Colon (tissue), 2 donors: ENCODE data around the gene GNAI2.
"Not testable (repeated sequence)": the region's sequence is repeated elsewhere in the genome, so short reads cannot be mapped to it uniquely, and the experiment has no call there.

Experiments
- FAIRE-seq: peaks from 2 replicates; lab custom pipeline; 2012; peaks lifted over from hg19 to GRCh38; lab: Jason Lieb, UNC
- donor health status: control.
- donor health status: control.

GNAI2 gene

DNA sequence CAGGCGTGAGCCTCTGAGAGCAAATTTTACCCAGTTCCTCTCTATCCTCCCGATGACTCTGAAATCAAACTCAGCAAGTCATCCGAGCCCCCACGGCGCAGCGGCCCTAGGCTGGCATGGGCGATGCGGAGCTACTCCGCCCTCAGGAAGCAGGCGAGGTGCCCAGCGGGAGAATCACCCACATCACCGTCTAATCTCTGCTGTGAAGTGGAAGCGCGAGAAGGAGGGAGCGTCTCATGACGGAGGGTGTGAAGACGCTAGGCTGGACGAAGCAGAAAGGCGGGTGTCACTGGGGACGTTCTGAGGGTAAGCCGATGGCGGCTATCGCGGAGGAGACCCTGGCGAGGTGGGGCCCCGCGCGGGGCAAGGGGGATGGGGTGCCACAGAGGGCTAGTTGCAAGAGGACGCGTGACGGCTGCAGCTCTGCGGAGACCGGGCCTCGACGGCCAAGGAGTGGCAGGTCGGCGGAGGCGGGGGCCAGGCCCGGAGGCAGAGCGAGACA, 9.1 kb upstream of the GNAI2 start:
- no peak for FAIRE-seq

DNA sequence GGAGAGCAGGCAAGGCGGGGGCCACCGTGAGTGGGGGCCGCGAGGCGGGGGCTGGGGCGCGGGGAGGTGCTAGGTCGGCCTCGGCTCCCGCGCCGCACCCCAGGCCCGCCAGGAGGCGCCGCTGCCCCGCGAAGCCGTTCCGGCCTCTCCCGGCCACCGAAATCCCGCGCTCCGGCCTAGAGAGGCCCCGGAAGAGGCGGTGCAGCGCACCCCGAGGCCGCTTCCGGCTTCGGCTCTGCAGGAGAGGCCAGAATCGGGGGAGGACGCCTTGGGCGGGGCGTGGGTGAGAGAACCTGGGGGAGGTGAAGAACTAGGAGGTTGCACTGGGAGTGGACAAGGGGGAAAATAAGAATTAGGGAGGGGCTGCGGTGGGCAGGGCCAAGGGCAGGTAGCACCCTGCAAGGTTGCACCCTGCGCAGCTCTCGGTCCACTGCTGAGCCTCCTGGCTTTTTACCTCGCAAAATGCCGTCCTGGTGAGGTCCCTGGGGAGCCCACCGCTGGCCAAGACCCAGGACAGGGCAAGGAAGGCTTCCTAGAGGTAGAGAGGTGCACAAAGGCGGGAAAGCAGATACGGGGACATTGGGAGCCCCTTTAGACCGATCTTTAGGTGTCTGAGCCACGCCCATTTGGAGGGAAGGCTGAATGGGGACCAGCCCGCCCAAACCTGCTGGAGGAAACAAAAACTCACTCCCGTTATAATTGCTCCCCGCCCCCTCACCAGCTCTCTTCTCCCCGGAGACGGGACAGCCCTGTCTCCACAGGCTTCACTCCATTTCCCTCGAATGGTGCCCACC, 8.4 kb upstream of the GNAI2 start:
- FAIRE-seq, result no peak

DNA sequence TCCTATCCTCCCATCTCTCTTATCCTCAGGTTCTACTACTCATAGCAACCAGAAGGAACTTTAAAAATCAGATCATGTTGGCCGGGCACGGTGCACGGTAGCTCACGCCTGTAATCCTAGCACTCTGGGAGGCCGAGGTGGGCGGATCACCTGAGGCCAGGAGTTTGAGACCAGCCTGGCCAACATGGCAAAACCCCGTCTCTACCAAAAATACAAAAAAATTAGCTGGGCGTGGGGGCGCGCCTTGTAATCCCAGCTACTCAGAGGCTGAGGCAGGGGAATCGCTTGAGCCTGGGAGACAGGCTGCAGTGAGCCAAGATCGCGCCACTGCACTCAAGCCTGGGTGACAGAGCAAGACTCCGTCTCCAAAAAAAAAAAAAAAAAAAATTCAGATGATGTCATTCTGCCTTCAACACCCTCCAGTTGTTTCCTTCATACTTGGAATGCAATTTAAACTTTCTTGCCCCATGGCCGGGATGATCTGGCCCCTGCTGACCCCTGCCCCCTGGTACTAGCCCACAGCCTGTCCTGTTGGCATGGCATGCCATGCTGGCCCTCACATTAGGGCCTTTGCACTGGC, 7.7 kb upstream of the GNAI2 start:
- not testable (repeated sequence) for FAIRE-seq

DNA sequence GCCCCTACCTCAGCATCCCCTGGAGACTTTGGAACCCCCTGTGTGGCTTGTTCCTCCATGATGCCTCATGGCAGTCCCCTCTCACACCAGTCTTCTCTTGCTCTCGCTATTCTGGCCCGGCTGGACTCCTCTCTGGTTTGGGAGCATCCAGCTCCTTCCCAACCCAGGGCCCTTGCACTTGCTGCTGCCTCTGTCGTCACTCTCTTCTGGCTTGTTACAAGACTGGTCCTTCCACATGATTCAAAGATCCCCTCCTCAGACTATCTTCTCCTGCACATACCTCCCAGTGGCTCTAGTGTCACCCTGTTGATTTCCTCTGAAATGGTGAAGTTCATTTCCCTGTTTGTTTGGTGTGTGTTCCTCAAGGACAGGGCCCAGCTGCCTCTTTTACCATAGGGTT, 6.5 kb upstream of the GNAI2 start:
- no peak for FAIRE-seq

DNA sequence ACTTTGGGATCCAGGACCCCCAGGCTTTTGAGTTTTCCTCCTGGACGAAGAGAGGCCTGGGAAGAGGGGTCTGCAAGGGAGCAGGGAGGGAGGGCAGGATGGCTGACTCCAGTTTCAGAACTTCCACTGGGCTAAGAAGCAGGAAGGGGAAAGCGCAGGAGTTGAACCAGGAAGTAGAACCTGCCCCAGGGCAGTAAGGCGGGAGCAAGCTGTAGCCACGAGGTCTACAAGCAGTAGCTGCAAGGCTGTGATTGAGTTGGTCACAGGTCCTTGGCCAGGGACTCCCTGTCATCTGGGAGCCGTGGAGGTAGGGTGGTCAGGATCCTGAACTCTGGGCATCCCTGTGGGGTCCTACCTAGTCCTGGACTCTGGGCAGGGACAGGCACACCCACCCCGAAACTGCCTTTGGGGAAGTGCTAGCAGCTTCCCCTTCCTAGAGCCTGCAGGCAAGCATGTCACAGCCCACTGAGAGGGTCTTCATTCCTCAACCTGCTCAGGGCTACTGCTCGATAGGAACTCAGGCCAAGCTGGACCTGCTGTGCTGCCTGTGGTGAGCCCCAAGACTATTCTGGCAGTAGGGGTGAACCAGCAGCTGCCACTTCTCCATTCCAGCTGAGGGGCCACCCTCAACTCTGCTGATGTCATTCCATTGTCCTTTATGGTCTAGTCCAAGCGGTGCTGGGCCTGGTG, 5.8 kb upstream of the GNAI2 start:
- FAIRE-seq, result no peak

DNA sequence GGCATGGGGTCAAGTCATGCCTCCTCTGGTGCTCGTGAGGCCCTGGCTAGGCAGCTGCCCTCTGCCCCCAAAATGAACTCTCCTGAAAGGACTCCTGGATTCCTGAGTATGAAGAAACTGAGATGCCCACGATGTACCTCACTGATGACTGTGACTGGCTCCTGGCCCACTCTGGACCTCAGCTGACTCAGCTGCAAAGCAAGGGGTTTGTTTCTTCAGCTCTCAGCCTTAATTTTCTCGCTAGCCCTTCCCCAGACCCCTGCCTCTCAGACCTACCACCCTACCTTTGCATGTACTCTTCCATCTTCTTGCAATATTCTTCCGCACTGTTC, 5.2 kb upstream of the GNAI2 start:
- no peak for FAIRE-seq

DNA sequence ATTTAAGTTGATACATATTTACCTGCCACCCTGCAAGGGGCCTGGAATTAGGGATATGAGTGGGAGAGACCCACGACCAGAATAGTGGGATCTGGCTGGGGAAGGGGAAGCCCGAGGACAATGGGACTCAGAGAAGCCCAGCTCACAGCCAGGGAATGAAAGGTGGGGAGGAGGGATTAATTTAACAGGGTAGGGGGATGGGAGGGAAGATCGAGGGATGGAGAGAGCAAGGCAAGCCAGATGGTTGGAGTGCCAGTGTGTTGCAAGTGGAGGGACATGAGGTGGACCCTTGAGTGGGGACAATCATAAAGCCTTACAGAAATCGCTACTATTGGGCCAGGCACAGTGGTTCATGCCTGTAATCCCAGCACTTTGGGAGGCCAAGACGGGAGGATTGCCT, 4.4 kb upstream of the GNAI2 start:
- no peak for FAIRE-seq

DNA sequence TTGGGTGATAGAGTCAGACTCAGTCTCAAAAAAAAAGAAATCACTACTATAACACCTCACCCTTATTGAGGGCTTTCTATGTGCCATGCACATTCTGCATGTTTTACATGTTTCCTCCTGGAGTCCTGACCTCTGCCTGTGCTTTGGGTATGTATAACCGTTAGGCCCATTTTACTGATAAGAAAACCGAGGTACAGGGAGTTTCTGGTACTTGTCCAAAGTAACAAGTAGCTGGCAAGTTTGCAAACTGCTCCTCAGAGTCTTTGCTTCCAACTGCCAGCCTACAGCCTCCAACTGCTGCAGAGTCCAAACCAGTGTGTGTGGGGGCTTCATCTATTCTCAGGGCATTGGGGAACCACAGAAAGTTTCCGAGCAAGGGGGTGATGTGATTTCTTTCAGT, 3.7 kb upstream of the GNAI2 start:
- no peak for FAIRE-seq

DNA sequence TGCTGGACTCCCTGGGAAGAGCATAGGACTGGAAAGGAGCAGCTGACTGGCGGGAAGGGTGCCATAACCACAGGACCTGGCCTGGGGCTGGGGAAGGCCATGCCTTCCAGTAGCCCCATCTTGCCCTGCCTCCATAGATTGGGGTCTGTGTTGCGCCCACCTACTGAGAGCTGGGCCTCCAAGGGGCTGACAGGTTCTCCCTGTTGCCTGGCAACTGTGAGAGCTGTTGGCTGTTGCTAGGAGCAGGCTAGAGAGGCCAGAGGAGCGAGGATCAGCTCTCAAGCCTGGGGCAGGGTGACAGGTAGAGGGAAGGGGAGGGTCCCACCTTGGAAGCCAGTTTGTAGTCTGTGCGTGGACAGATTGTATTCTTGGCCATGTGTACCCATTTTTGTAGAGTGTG, 2.8 kb upstream of the GNAI2 start:
- FAIRE-seq, result no peak

DNA sequence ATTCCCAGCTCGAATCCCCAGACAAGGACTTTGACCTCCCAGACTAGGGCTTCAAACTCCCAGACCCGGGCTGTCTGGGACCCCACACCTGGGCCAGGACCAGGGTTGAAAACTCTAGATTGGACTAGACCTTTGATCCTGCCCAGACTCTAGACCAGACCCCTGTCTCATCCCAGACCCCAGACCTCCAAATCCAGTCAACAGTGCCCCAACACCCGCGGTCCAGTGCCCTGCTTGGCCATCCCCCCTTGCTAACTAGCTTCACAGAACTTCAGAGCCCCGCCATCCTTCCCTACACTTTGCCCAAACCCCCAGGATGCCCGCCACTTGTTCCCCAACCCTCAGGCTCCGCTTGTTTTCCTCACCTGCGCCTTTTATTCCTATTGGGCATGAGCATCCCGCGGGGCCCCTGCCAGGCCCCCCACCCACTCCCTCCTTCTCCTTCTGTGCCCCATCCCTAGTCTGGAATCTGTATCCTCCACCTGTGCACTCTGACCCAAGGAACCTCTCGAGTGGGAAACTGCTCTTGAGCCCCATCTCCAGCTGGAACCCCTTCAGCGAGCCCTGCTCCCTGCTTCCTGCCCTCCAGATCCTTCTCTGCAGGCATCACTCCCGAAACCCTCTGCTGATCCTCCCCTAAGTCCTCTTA, 604 bp downstream of the GNAI2 start:
- FAIRE-seq, result no peak

DNA sequence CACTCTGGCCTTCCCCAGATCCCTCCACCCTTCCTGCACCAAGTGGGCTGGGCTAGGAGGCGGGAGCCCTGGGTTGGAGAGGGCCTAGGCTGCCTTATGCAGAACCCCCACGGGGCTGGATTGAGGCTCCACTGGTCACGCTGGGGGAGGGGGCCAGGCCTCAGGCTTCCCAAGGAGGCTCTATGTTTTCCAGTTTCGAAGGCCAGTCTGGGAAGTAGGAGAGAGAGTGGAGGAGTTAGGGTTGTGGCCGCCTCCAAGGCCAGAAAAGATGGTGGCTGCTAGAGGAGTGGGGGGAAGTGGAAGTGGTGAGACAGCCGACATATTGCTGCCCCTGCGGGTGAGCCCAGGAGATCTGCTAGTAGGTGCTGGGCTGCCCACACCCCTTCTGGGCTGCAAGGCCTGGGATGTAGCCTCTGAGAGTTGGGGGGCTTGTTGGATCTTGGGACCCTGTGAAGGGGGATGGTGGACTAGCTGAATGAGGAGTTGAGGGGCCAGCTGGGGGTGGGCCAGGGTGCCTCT, 1.2 kb downstream of the GNAI2 start:
- FAIRE-seq, result no peak

DNA sequence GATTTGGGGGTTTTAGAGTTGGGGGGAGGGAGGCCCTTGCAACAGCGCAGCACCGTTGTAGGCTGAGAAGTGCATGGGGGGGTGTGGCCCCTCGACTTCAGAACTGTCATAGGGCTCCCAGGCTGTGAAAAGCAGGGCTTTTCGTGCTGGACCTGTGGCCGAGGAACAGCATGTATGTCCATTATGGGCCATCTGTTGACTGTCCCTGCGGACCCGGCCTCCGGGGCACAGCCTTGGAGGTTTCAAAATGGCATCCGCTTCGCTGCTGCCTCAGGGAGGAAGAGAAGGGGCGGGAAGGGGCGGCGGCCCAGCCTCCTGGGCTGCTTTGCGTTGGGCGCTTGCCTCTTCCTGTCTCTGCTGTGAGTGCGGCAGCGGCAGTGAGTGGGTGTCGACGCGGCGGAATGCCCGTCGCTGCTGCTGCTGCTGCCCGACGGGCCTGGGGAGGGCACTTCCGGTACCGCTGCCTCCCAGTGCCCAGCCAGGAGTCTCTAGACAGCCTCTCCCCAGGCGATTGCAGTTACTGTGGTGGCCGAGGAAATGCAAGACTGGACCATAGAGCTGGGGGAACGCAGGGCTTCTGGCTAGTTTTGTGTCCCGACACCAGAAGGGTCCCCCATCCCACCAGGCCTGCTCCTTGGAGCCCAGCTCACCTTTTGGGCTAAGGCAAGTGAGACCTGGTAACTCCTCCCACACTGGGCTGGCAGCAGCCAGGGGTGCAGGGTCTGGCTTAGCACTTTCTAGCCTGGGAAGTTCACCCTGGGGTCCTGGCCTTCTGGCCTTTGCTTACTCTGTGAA, 1.9 kb downstream of the GNAI2 start:
- FAIRE-seq, result no peak

DNA sequence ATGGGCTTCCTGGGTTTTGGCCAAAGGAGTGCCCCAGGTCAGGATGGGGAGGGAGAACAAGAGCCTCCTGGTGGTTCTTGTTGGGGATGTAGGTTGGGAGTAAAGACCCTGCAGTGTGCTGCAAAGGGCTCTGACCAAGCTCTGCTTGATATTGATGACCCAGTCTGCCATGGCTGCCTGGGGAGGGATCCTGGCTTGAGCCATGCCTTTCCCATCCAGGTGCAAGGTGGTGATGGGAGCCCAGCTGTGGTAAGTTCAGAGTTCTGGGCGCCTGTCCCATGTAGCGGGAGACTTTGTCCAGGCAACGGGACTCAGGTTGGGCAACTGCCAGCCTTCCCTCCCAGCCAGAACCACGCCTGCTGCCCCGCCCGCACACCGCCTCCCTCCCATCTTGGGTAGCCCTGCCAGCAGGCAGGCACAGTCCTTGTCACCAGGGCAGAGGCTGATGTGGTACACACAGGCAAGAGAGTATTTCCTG, 2.6 kb downstream of the GNAI2 start:
- no peak for FAIRE-seq

DNA sequence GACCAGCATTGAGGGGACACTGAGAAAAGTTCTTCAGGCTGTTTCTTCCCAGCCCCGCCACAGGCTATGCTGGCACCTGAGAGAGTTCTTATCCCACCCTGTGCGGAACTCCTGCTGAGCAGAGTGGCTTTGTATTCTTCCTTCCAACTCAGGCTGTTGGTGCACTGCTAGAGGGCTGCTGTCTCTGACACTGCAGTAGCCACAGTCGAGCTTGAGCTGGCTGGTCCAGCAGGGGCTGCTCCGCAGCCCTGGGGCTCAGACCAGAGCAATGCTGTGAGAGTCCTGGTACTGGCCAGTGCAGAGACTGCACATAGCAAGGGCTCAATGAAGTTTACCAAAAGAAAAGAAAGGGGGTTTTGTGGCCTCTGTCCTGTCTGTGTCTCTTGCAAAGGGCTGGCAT, 3.6 kb downstream of the GNAI2 start:
- FAIRE-seq, result no peak

DNA sequence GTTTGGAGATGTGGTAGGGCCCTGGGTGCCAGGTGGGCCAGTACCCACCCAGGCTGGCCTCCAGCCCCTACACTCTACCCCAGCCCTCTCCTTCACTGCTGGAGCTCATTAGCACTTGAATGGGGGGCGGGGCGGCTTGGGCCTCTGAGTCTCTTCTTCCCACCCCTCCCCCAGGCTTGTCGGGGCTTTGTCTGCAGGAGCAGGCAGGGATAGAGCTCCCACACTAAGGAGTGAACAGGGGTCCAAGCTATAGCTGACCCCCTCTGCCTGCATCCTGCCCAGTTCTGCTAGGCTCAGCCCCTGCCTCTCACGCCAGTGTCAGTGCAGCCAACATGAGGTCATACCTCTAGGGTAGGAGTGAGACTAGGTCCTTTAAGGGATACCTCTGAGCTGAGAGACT, 5.2 kb downstream of the GNAI2 start:
- FAIRE-seq, result no peak

DNA sequence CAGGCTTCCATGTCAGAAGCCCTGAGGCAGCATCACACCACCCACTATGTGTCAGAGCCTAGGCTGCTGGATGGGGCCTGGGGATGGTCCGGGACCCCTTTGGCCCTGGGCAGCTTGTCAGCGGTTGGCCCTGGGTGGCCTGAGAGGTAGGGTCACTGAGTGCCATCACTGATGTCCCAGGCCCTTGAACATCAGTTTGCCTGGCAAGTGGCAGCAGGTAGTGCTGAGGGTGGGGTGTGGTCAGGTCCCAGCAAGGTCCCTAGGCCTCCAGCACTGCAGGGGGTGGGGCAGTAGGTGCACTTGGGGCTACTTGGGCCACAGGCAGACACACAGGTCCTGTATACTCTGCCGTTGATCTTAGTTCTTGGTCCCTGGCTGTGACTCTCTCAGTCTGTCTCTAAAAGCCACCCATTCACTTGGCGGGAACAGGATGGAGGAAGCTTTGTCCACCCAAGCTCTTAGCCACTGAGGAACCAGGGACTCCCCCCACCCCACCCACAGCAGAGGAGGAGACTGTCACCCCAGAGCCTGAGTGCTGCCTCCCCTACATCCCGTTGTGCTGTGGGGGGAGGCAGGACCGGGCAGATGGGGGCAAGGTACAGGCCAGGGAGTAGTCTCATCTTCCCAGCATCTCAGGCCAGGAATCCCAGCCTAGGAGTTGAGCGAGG, 5.8 kb downstream of the GNAI2 start:
- no peak for FAIRE-seq

DNA sequence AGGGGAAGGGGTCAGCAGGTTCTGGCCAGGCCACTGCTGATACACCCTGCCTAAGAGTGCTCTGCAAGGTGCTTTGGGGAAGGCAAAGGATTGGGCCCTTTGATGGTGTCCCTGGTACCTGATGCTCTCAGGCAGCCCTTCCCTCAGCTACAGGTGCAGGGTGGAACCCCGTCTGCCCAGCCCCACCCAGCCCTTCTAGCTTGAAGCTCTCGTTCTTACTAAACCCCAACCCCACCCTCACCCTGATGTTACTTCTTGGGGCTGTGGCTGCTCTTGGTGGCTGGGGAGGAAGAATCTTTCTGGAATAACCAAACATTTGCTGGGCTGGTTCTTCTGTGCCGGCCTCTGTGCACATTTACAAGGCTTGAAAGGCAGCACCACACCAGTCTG, 6.4 kb downstream of the GNAI2 start:
- no peak for FAIRE-seq

DNA sequence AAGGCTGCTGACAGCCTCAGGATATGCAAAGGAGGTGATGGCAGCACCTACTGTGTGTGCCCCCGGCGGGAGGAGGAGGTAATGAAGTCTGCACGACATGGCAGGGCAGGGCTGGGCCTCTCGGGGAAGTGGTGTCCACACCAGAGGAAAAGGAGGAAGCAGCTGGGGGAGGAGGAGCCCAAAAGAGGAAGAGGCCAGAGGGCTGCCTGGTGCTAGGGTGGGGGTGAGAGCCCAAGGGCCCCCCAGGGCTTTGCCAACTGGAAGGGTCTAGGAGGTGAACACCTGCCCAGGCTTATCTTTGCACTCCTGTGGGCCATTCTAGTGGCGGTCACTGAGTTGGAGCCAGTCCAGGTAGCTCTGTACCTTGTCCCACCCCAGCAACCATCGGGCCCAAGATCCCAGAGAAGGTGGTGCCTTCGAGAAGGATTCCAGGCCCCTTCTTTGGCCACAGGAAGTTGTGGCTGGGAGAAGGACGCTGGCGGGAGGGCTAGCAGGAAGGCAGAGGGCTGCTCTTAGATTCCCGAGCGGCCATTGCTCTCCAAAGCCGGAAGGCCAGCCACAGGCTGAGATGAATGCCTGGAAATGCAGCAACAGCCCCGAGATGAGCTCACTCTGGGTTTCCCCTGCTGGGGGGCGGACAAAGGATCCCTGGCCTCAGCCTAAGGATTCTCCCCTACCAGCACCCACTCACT, 7.0 kb downstream of the GNAI2 start:
- no peak for FAIRE-seq

DNA sequence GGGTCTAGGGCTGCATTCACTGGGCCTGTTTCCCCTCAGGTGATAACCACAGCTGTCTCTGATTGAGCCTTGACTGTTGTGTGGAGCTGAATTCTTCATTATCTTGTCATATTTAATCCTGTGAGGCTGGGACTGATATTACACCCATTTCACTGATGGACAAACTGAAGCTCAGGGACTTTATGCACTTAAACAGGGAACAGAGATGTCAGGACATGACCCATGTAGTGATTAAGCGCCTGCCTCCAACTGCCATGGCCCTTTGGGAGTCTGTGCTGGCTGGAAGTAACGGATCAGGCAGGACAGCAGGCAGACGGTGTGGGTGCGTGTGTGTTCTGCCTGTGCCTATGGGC, 7.5 kb downstream of the GNAI2 start:
- no peak for FAIRE-seq

DNA sequence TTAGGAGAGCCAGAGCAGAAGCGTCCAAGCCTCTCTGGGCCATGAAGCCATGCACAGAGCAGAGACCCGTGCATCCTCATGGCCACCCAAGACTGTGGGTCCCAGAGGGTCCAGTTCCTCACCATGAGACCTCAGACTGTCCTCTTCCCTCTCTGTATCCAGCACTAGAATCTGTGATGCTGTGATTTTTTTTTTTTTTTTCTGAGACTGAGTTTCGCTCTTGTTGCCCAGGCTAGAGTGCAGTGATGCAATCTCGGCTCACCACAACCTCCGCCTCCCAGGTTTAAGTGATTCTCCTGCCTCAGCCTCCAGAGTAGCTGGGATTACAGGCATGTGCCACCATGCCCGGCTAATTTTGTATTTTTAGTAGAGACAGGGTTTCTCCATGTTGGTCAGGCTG, 8.8 kb downstream of the GNAI2 start:
- FAIRE-seq, result not testable (repeated sequence)

DNA sequence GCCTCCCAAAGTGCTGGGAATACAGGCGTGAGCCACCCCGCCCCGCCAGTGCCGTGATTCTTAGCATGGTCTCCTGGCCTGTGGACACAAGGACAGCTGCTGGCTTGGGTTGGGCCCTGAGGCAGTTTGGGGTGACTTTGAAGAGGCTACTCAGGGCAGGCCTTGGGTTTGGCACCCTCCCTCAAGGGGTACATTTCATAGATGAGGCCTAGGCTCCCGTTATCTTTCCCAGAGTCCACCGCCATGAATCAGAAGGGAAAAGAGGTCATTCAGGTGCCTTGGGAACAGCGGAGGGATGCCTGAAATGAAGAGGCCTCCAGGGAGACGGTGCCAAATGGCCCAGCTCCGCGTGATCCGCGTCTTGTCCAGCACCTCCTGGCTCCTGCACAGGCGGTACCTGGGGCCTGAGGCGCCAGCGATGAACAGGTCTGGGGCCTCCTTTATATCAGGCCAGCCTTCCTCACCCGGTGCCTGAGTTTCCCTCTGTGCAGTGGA, 9.3 kb downstream of the GNAI2 start:
- FAIRE-seq, result no peak
